HG02623 (cell line): ENCODE data around the gene PCDHGA7.
"Not testable (repeated sequence)": the region's sequence is repeated elsewhere in the genome, so short reads cannot be mapped to it uniquely, and the experiment has no call there.

Source experiments
- ATAC-seq: cut with Tn5 transposase; IDR thresholded peaks from one replicate; pipeline ENCODE4 v1.9.1; 2021; ENCODE audit warnings: moderate library complexity; ENCODE audit not compliant: unreplicated experiment

The PCDHGA7 gene

GRCh38 chr5:141382469-141383294 lies at the start of gene PCDHGA7:
Gene PCDHGA7, plus strand, starts transcription at chr5:141382742. Its CDS starts 158 bp downstream, at chr5:141382900.
- ATAC-seq = no peak

GRCh38 chr5:141338538-141339306 lies 43.8 kb upstream of the PCDHGA7 start, which contains the start of gene PCDHGA2:
Gene PCDHGA2, plus strand, starts transcription at chr5:141338760.
- no peak for ATAC-seq

GRCh38 chr5:141340781-141341354 lies 41.7 kb upstream of the PCDHGA7 start:
- not testable (repeated sequence) for ATAC-seq

- no peak for ATAC-seq
These were observed 39.8 kb upstream of the PCDHGA7 start for GRCh38 chr5:141342773-141343172.

- no peak for ATAC-seq
These were observed 39.1 kb upstream of the PCDHGA7 start, which contains the start of gene PCDHGA3 for GRCh38 chr5:141343242-141343952. Gene PCDHGA3, plus strand, starts transcription at chr5:141343829. Its CDS starts 205 bp downstream, at chr5:141344034.

- no peak for ATAC-seq
These were observed 38.5 kb upstream of the PCDHGA7 start for GRCh38 chr5:141343953-141344463.

- no peak for ATAC-seq
These were observed 37.2 kb upstream of the PCDHGA7 start for GRCh38 chr5:141345327-141345726.

- ATAC-seq = not testable (repeated sequence)
These were observed 36.5 kb upstream of the PCDHGA7 start for GRCh38 chr5:141346017-141346416.

- no peak for ATAC-seq
These were observed 32.5 kb upstream of the PCDHGA7 start, which contains the start of gene PCDHGB1 for GRCh38 chr5:141349917-141350619. Gene PCDHGB1, plus strand, starts transcription at chr5:141350099. Its CDS starts 162 bp downstream, at chr5:141350261.

- no peak for ATAC-seq
These were observed 31.0 kb upstream of the PCDHGA7 start for GRCh38 chr5:141351591-141351990.

- no peak for ATAC-seq
These were observed 27.6 kb upstream of the PCDHGA7 start, which contains the start of gene PCDHGA4 for GRCh38 chr5:141354900-141355469. Gene PCDHGA4, plus strand, starts transcription at chr5:141355021. Its CDS starts 87 bp downstream, at chr5:141355108.

- ATAC-seq = no peak
These were observed 26.9 kb upstream of the PCDHGA7 start for GRCh38 chr5:141355641-141356040.

GRCh38 chr5:141356133-141356532 lies 26.4 kb upstream of the PCDHGA7 start:
- ATAC-seq = no peak

- ATAC-seq = no peak
These were observed 25.6 kb upstream of the PCDHGA7 start for GRCh38 chr5:141356950-141357349.

GRCh38 chr5:141359790-141360426 lies 22.6 kb upstream of the PCDHGA7 start, which contains the start of gene PCDHGB2:
Gene PCDHGB2, plus strand, starts transcription at chr5:141359994. Its CDS starts 142 bp downstream, at chr5:141360136.
- ATAC-seq = peak; percentile 68

- ATAC-seq = no peak
These were observed 21.9 kb upstream of the PCDHGA7 start for GRCh38 chr5:141360685-141361084.

- ATAC-seq = no peak
These were observed 19.8 kb upstream of the PCDHGA7 start for GRCh38 chr5:141362719-141363118.

GRCh38 chr5:141363952-141364660 lies 18.4 kb upstream of the PCDHGA7 start, which contains the start of gene PCDHGA5:
Gene PCDHGA5, plus strand, starts transcription at chr5:141364162. Its CDS starts 169 bp downstream, at chr5:141364331.
- ATAC-seq = no peak
